Gastrocnemius medialis (tissue), 4 donors: ENCODE data around the gene LCA5. TPM values are rescaled to one million over a fixed set of nuclear protein-coding genes. Genes with fewer than 3 reads are reported as not detected.
A peak's percentile ranks its signal among the peaks of the same experiment; 100 is the strongest.
"Not testable (repeated sequence)": the region's sequence is repeated elsewhere in the genome, so short reads cannot be mapped to it uniquely, and the experiment has no call there.

Experiments used
- ATAC-seq, 2 donors: fragments of 150-250 bp; one replicate each; pipeline ENCODE4 v1.9.1; 2016
- DNase-seq, 2 donors: peaks; one replicate each; pipeline ENCODE4 v3.0.0-alpha.2; 2019
- H3K27ac ChIP-seq, 4 donors: fragments of 200-600 bp; sonication (generic); 1 replicate in 1 of 4; 2 replicates in 3 of 4; pipeline ENCODE4 v1.5.1; 2016 to 2018; ENCODE audit warnings: mild to moderate bottlenecking in 2 of 4, moderate library complexity in 1 of 4
- H3K27me3 ChIP-seq, 3 donors: fragments of 200-600 bp; sonication (generic) in 2 of 3; 1 replicate in 1 of 3; 2 replicates in 2 of 3; pipeline versions ENCODE4 v1.5.1 to v1.6.0; 2016 to 2019; ENCODE audit warnings: mild to moderate bottlenecking in 1 of 3, moderate library complexity in 1 of 3
- H3K36me3 ChIP-seq, 2 donors: fragments of 200-600 bp; sonication (generic) in 1 of 2; one replicate each; pipeline ENCODE4 v1.5.1; 2017 to 2018
- H3K4me1 ChIP-seq, 2 donors: fragments of 200-600 bp; sonication (generic) in 1 of 2; one replicate each; pipeline ENCODE4 v1.5.1; 2016 to 2017; ENCODE audit warnings: mild to moderate bottlenecking in 2 of 2
- H3K4me3 ChIP-seq, 4 donors: fragments of 200-600 bp; sonication (generic) in 3 of 4; 1 replicate in 1 of 4; 2 replicates in 3 of 4; pipeline ENCODE4 v1.5.1; 2016 to 2019; ENCODE audit warnings: mild to moderate bottlenecking in 2 of 4
- H3K9me3 ChIP-seq, 3 donors: fragments of 200-600 bp; sonication (generic) in 2 of 3; 1 replicate in 1 of 3; 2 replicates in 2 of 3; pipeline ENCODE4 v1.5.1; 2016 to 2019
- POLR2A ChIP-seq, 2 donors: fragments of 450-650 bp; IDR thresholded peaks; one replicate each; pipeline ENCODE4 v1.6.1; 2017; ENCODE audit warnings: antibody characterized with exemption in 2 of 2, mild to moderate bottlenecking in 2 of 2, moderate library complexity in 2 of 2
- in situ Hi-C, 4 donors: fragments of 200-750 bp; cut with MboI; loops; one replicate each; pipeline versions ENCODE4 v1.15.0 to v1.8.0; 2017; ENCODE audit warnings: low sequenced_read_pairs in 4 of 4
- intact Hi-C: fragments of 100-400 bp; cut with DNase I; formaldehyde crosslinking; loops from one replicate; pipeline ENCODE4 v1.15.1; 2023; ENCODE audit warnings: low total_unique reads
- total RNA-seq, 4 donors: library from RNA; depleted of rRNA; stranded (reverse); fragments of >200 nt; gene quantifications; one replicate each; pipeline versions ENCODE4 v1.1.0 to v1.2.3, GENCODE V29; 2016
- TF ChIP-seq, protein P1 (sequence below), 5 experiments: fragments of 450-650 bp in 3 of 5; fragments of 200-600 bp in 2 of 5; sonication (generic) in 2 of 5; IDR thresholded peaks in 4 of 5; conservative IDR thresholded peaks in 1 of 5; 1 replicate in 4 of 5; 2 replicates in 1 of 5; pipeline ENCODE4 v1.5.1; 2016 to 2019; ENCODE audit warnings: antibody characterized with exemption in 5 of 5, mild to moderate bottlenecking in 3 of 5, moderate library complexity in 3 of 5

The LCA5 gene
- total RNA-seq, 4 donors from 2014 or later: 0.92 to 3.0 (median 1.2) TPM

DNA sequence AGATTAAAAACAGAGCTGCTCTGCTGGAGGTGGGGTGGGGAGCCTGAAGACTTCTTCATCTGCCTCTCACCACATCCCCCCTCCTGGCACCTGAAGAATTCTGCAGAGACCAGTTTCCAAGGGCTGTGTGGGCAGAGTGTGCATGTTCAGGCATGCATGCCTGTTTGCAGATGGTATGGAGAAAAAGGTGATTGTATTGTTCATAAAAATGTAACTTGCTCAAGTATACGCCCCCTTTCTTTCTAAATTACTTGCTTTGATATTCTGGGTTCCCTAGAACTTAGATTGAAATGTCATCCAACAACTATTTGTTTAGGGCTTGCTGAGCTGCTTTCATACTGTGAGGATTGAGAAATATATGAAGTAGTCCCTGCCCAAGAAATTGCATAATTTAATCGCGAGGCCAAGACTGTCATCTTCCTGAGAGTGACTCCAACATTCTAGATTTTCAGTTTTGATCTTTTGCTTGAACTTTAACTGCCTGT lies 83.6 kb downstream of the LCA5 start:
- no peaks in the 10 kb centered on the region for H3K9me3 ChIP-seq
- DNase-seq (no peak), ATAC-seq (peak in 1 of 2 donors; percentile 54)
- no peak overlapping the region for H3K27ac ChIP-seq
- in situ Hi-C loops: no loop called here
- H3K4me3 ChIP-seq: no peak overlapping the region
- H3K36me3 ChIP-seq: no peaks in the 10 kb centered on the region
- no peaks in the 10 kb centered on the region for H3K27me3 ChIP-seq
- H3K4me1 ChIP-seq: no peaks in the 10 kb centered on the region
- intact Hi-C loops: no loop called here
- no peak for TF ChIP-seq POLR2A (IDR thresholded peaks at IDR 0.05)
- TF ChIP-seq, protein P1, sequence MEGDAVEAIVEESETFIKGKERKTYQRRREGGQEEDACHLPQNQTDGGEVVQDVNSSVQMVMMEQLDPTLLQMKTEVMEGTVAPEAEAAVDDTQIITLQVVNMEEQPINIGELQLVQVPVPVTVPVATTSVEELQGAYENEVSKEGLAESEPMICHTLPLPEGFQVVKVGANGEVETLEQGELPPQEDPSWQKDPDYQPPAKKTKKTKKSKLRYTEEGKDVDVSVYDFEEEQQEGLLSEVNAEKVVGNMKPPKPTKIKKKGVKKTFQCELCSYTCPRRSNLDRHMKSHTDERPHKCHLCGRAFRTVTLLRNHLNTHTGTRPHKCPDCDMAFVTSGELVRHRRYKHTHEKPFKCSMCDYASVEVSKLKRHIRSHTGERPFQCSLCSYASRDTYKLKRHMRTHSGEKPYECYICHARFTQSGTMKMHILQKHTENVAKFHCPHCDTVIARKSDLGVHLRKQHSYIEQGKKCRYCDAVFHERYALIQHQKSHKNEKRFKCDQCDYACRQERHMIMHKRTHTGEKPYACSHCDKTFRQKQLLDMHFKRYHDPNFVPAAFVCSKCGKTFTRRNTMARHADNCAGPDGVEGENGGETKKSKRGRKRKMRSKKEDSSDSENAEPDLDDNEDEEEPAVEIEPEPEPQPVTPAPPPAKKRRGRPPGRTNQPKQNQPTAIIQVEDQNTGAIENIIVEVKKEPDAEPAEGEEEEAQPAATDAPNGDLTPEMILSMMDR (IDR thresholded peaks at IDR 0.05 in 4 of 5, conservative IDR thresholded peaks at IDR 0.05 in 1 of 5): no peak

DNA sequence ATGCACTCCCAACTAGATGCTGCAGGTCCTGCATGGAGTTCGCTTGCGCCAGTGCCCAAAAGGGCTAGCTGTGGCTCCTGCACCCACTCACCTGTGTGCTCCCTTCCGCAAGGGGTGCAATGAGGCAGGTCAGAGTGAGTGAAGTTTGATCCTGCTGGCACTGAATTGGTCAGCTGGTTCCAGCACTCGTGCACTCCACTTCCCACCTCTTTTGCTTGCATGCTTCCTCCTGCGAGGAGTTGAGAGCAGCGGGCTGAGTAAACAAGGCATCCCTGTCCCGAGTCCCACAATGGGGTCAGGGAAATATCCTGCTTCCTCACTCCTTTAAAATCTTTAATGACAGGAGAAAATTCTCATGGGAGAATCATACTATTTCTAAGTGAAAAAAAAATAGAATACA lies 86.2 kb downstream of the LCA5 start:
- H3K27ac ChIP-seq: no peak overlapping the region
- H3K9me3 ChIP-seq: no peaks in the 10 kb centered on the region
- H3K36me3 ChIP-seq: no peaks in the 10 kb centered on the region
- H3K27me3 ChIP-seq: no peaks in the 10 kb centered on the region
- no peaks in the 10 kb centered on the region for H3K4me1 ChIP-seq
- in situ Hi-C loops: no loop called here
- DNase-seq (no peak), ATAC-seq (no peak)
- no peak overlapping the region for H3K4me3 ChIP-seq
- TF ChIP-seq POLR2A (IDR thresholded peaks at IDR 0.05): no peak
- TF ChIP-seq, protein P1 (IDR thresholded peaks at IDR 0.05 in 4 of 5, conservative IDR thresholded peaks at IDR 0.05 in 1 of 5): no peak
- intact Hi-C loops: no loop called here

DNA sequence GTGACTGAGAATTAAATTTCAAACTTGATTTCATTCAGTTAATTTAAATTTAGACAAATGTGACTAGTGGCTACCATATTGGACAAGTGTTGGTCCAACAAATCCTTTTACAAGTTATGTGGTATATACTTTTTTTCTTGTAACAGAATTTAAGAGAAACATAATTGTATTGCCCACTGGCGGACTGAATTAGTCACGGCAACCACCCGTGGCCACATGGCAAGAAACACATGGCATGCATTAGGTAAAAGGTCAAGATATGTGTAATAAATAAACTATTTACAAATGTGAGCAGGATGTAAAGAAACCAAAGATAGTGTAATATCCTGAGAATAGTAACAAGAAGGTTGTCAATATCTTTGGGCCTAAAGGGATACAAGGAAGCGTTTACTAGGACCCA lies 91.2 kb downstream of the LCA5 start:
- in situ Hi-C loops (no loop called here), intact Hi-C loops (no loop called here)
- DNase-seq: no peak
- H3K27ac ChIP-seq: no peak overlapping the region
- no peak overlapping the region for H3K4me3 ChIP-seq
- H3K27me3 ChIP-seq: no peaks in the 10 kb centered on the region
- H3K9me3 ChIP-seq: no peaks in the 10 kb centered on the region
- no peak for ATAC-seq
- H3K36me3 ChIP-seq: no peaks in the 10 kb centered on the region
- TF ChIP-seq POLR2A (IDR thresholded peaks at IDR 0.05): no peak
- TF ChIP-seq, protein P1 (IDR thresholded peaks at IDR 0.05 in 4 of 5, conservative IDR thresholded peaks at IDR 0.05 in 1 of 5): no peak
- H3K4me1 ChIP-seq: no peaks in the 10 kb centered on the region

DNA sequence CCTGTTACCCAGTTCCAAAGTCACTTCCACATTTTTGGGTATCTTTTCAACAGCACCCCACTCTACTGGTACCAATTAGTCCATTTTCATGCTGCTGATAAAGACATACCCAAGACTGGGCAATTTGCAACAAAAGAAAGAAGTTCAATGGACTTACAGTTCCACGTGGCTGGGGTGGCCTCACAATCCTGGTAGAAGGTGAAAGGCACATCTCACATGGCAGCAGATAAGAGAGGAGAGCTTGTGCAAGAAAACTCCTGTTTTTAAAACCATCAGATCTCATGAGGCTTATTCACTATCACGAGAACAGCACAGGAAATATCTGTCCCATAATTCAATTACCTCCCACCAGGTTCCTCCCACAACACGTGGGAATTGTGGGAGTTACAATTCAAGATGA lies 93.4 kb downstream of the LCA5 start:
- ATAC-seq, H3K4me3 ChIP-seq, in situ Hi-C loops: not testable (repeated sequence)

DNA sequence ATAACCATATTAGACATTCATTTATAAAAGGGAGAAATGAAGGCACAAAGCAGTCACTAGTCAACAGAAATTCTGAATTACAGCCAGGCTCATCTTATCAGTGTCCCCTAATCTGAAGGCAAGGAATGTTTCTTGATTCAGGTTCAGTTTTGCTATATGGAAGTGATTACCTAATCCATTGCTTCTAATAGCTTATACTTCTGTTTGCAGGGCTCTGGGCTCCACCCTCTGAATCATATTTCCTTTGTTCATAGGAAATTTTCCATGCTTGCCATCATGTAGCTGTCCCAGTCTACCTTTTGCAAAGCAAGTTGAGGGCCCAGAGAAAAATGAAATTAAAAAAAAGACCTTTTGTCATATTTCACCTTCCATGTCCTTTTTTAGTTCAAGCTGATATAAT lies 96.0 kb downstream of the LCA5 start:
- no peaks in the 10 kb centered on the region for H3K27me3 ChIP-seq
- TF ChIP-seq, protein P1 (IDR thresholded peaks at IDR 0.05 in 4 of 5, conservative IDR thresholded peaks at IDR 0.05 in 1 of 5): no peak
- TF ChIP-seq POLR2A (IDR thresholded peaks at IDR 0.05): no peak
- no peak overlapping the region for H3K4me3 ChIP-seq
- H3K9me3 ChIP-seq: no peaks in the 10 kb centered on the region
- DNase-seq (no peak), ATAC-seq (no peak)
- no peaks in the 10 kb centered on the region for H3K4me1 ChIP-seq
- H3K27ac ChIP-seq: no peak overlapping the region
- in situ Hi-C loops: no loop called here
- intact Hi-C loops: no loop called here
- no peaks in the 10 kb centered on the region for H3K36me3 ChIP-seq

More for the DNA sequence above, 93.4 kb downstream of the LCA5 start:
- H3K36me3 ChIP-seq, H3K9me3 ChIP-seq, intact Hi-C loops, H3K27me3 ChIP-seq, DNase-seq, H3K4me1 ChIP-seq, H3K27ac ChIP-seq: not testable (repeated sequence)
